PC-3 (cell line): Measurements from ENCODE around the gene FCRL6. TPM values are rescaled to one million over a fixed set of nuclear protein-coding genes. Genes with fewer than 3 reads are reported as not detected.

Experiments used
- ATAC-seq: fragments of 200-7000 bp; cut with Tn5 transposase; 2 replicates; pipeline ENCODE4 v1.9.1; 2020; ENCODE audit warnings: mild to moderate bottlenecking, moderate library complexity
- BruUV-seq: library from RNA; stranded (reverse); fragments of 400-500 nt; replicated peaks from 2 replicates; lab custom pipeline; 2021; lab: Mats Ljungman, UMichigan
- CTCF ChIA-PET: fragments of 300-600 bp; sonication (Branson Sonifier 250); formaldehyde crosslinking; loops from one replicate; lab custom pipeline; 2022; ENCODE audit warnings: antibody characterized with exemption; lab: Charles Lee
- POLR2A ChIA-PET: fragments of 300-600 bp; sonication (Branson Sonifier 250); formaldehyde crosslinking; loops from one replicate; lab custom pipeline; 2022; ENCODE audit warnings: antibody characterized with exemption; ENCODE audit not compliant: unreplicated experiment; lab: Charles Lee
- DNase-seq: peaks from one replicate; pipeline ENCODE4 v3.0.0-alpha.2; 2015
- H2AFZ ChIP-seq: fragments of 300-600 bp; sonication (generic); 2 replicates; pipeline ENCODE4 v1.6.0; 2016; ENCODE audit warnings: antibody characterized with exemption, low read length
- H3F3A ChIP-seq: fragments of 300-600 bp; sonication (generic); one replicate; pipeline ENCODE4 v1.6.0; 2017; ENCODE audit warnings: antibody characterized with exemption, low read length, control low read depth, mild to moderate bottlenecking; ENCODE audit not compliant: unreplicated experiment
- H3K27ac ChIP-seq: fragments of 300-600 bp; sonication (generic); 2 replicates; pipeline ENCODE4 v1.5.1; 2016; ENCODE audit warnings: mild to moderate bottlenecking, low read length
- H3K27me3 ChIP-seq: fragments of 300-600 bp; sonication (generic); 2 replicates; pipeline ENCODE4 v1.6.1; 2016; ENCODE audit warnings: low read length, mixed read lengths
- H3K36me3 ChIP-seq: fragments of 300-600 bp; sonication (generic); 2 replicates; pipeline ENCODE4 v1.6.1; 2016; ENCODE audit warnings: low read depth, mixed run types, low read length, mixed read lengths
- H3K4me1 ChIP-seq: fragments of 300-600 bp; sonication (generic); 2 replicates; pipeline ENCODE4 v1.5.1; 2016; ENCODE audit warnings: low read length; ENCODE audit not compliant: insufficient read depth
- H3K4me2 ChIP-seq: fragments of 300-600 bp; sonication (generic); 2 replicates; pipeline ENCODE4 v1.6.0; 2016; ENCODE audit warnings: low read length
- H3K4me3 ChIP-seq: fragments of 300-600 bp; sonication (generic); 2 replicates; pipeline ENCODE4 v1.5.1; 2016; ENCODE audit warnings: mild to moderate bottlenecking, low read length, mixed read lengths
- H3K79me2 ChIP-seq: fragments of 300-600 bp; sonication (generic); 2 replicates; pipeline ENCODE4 v1.6.1; 2017; ENCODE audit warnings: low read length, mixed read lengths
- H3K9ac ChIP-seq: fragments of 300-600 bp; sonication (generic); 2 replicates; pipeline ENCODE4 v1.6.0; 2016; ENCODE audit warnings: mild to moderate bottlenecking, low read length
- H3K9me2 ChIP-seq: fragments of 300-600 bp; sonication (generic); replicated peaks from 2 replicates; pipeline ENCODE4 v1.6.1; 2016; ENCODE audit warnings: mixed run types, low read length, mixed read lengths
- H3K9me3 ChIP-seq: fragments of 300-600 bp; sonication (generic); 2 replicates; pipeline ENCODE4 v1.6.1; 2016; ENCODE audit warnings: low read length, mixed read lengths
- H4K20me1 ChIP-seq: fragments of 300-600 bp; sonication (generic); 2 replicates; pipeline ENCODE4 v1.6.1; 2016; ENCODE audit warnings: low read length, mixed read lengths
- CTCF ChIP-seq: fragments of 300-600 bp; sonication (generic); conservative IDR thresholded peaks from 2 replicates; pipeline ENCODE4 v1.5.1; 2017; ENCODE audit warnings: antibody characterized with exemption, low read depth, mild to moderate bottlenecking, low read length
- EZH2 ChIP-seq: fragments of 300-600 bp; sonication (generic); IDR thresholded peaks from one replicate; pipeline ENCODE4 v1.6.1; 2017; ENCODE audit warnings: antibody characterized with exemption, mild to moderate bottlenecking, low read length; ENCODE audit not compliant: unreplicated experiment
- EZH2phosphoT487 ChIP-seq: fragments of 300-600 bp; sonication (generic); IDR thresholded peaks from 2 replicates; pipeline ENCODE4 v1.6.1; 2018; ENCODE audit warnings: mild to moderate bottlenecking, antibody characterized with exemption, low read length, borderline replicate concordance
- intact Hi-C: fragments of 100-400 bp; cut with micrococcal nuclease; formaldehyde crosslinking; loops from 2 replicates; pipeline ENCODE4 v1.9.0; 2023
- total RNA-seq: library from RNA; depleted of rRNA; stranded (reverse); fragments of >200 nt; gene quantifications from 2 replicates; pipeline ENCODE4 v1.2.3, GENCODE V29; 2014

Gene FCRL6
- total RNA-seq, 1 experiment from 2014 or later, result not detected

- ATAC-seq, result no peak
- Histone ChIP-seq H3K4me3 (no peak overlapping the region), H3F3A (no peaks in the 10 kb centered on the region), H3K27ac (no peak overlapping the region), H2AFZ (no peak overlapping the region), H3K27me3 (no peaks in the 10 kb centered on the region), H3K9me3 (no peaks in the 10 kb centered on the region), H4K20me1 (no peaks in the 10 kb centered on the region), H3K4me1 (peaks cover 19% of the 10 kb centered on the region), H3K4me2 (no peak overlapping the region), H3K9me2 (no peaks in the 10 kb centered on the region), H3K9ac (no peak overlapping the region), H3K36me3 (no peaks in the 10 kb centered on the region), H3K79me2 (no peaks in the 10 kb centered on the region)
- no TSS peak for BruUV-seq
- no peak for DNase-seq
- POLR2A ChIA-PET, result interaction anchor here (0.6 kb wide), 1 partner anchor 411 kb away, joined by 4 read pairs; no protein-coding TSS in a partner anchor
- CTCF ChIA-PET, result no interaction called here
- TF ChIP-seq EZH2phosphoT487 (no peak), CTCF (no peak), EZH2 (no peak)
- intact Hi-C loops, result no loop called here
Observed at GRCh38 chr1:159845751-159846629, 43.8 kb downstream of the FCRL6 start.

- DNase-seq (no peak), ATAC-seq (no peak)
- CTCF ChIA-PET, result no interaction called here
- H3K79me2 ChIP-seq, result no peaks in the 10 kb centered on the region
- no peaks in the 10 kb centered on the region for H3F3A ChIP-seq
- no peak overlapping the region for H3K4me3 ChIP-seq
- BruUV-seq, result no TSS peak
- TF ChIP-seq CTCF, result no peak
- no peak for TF ChIP-seq EZH2
- TF ChIP-seq EZH2phosphoT487, result no peak
- no peaks in the 10 kb centered on the region for H3K27me3 ChIP-seq
- intact Hi-C loops, result no loop called here
- no peaks in the 10 kb centered on the region for H3K9me2 ChIP-seq
- POLR2A ChIA-PET, result no interaction called here
- peaks cover 19% of the 10 kb centered on the region for H3K4me1 ChIP-seq
- H3K36me3 ChIP-seq, result no peaks in the 10 kb centered on the region
- no peak overlapping the region for H3K27ac ChIP-seq
- H2AFZ ChIP-seq, result no peak overlapping the region
- H3K4me2 ChIP-seq, result no peak overlapping the region
- no peaks in the 10 kb centered on the region for H4K20me1 ChIP-seq
- H3K9ac ChIP-seq, result no peak overlapping the region
- H3K9me3 ChIP-seq, result no peaks in the 10 kb centered on the region
Observed at GRCh38 chr1:159847231-159847630, 45.1 kb downstream of the FCRL6 start.

- Histone ChIP-seq H3K79me2 (no peaks in the 10 kb centered on the region), H3K9me2 (no peaks in the 10 kb centered on the region), H3K27me3 (no peaks in the 10 kb centered on the region), H3F3A (no peaks in the 10 kb centered on the region), H3K9ac (no peak overlapping the region), H3K4me1 (peaks cover 24% of the 10 kb centered on the region), H4K20me1 (no peaks in the 10 kb centered on the region), H3K9me3 (no peaks in the 10 kb centered on the region), H3K4me2 (no peak overlapping the region), H3K27ac (no peak overlapping the region), H3K36me3 (no peaks in the 10 kb centered on the region), H3K4me3 (no peak overlapping the region), H2AFZ (no peak overlapping the region)
- TF ChIP-seq EZH2 (no peak), CTCF (no peak), EZH2phosphoT487 (no peak)
- intact Hi-C loops, result no loop called here
- ChIA-PET POLR2A (no interaction called here), CTCF (no interaction called here)
- no TSS peak for BruUV-seq
- ATAC-seq (no peak), DNase-seq (no peak)
Observed at GRCh38 chr1:159848326-159848725, 46.2 kb downstream of the FCRL6 start.
